ENCODE results near the gene EIF3B.
A peak's percentile ranks its signal among the peaks of the same experiment; 100 is the strongest.

EIF3B gene

DNA sequence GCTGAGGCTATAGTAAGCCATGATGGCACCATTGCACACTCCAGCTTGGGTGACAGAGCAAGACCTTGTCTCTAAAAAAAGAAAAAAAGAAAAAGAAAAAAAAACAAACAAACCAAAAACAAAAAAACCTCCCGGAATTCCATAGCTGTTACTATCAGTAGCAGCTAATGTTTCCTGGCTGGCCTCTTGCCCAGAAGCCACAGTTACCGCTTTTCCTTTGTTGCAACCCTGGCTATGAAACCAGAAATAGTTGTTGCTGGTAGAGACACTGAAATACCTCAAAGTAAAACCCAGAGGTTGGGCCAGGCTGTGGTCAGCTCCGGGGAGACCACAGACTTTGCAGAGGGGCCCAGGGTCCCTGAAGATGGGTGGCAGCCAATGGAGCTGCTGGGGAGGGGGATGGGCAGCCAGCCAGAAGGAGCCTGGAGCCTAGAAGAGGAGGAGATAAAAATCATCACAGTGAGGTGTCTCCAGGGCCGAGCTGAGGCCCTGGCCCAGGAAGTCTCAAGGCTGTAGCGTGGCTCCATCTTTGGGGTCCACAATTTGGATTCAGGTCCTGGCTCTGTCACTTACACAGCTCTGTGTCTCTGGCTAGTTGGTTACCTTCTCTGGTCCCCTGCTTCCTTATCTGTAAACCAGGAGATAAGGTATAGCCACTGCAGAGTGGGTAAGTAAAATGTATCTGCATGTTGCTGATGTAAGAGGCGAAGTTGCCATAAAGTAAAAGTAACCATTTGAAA, 45.4 kb downstream of the EIF3B start:
- H3K27ac ChIP-seq = peak overlapping the region; percentile 54 to 70
- no peak for DNase-seq (ENCODE audit: low spot score)
- H3K4me3 ChIP-seq = no peak overlapping the region
- TF ChIP-seq, protein P1, sequence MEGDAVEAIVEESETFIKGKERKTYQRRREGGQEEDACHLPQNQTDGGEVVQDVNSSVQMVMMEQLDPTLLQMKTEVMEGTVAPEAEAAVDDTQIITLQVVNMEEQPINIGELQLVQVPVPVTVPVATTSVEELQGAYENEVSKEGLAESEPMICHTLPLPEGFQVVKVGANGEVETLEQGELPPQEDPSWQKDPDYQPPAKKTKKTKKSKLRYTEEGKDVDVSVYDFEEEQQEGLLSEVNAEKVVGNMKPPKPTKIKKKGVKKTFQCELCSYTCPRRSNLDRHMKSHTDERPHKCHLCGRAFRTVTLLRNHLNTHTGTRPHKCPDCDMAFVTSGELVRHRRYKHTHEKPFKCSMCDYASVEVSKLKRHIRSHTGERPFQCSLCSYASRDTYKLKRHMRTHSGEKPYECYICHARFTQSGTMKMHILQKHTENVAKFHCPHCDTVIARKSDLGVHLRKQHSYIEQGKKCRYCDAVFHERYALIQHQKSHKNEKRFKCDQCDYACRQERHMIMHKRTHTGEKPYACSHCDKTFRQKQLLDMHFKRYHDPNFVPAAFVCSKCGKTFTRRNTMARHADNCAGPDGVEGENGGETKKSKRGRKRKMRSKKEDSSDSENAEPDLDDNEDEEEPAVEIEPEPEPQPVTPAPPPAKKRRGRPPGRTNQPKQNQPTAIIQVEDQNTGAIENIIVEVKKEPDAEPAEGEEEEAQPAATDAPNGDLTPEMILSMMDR (IDR thresholded peaks at IDR 0.05) = no peak

DNA sequence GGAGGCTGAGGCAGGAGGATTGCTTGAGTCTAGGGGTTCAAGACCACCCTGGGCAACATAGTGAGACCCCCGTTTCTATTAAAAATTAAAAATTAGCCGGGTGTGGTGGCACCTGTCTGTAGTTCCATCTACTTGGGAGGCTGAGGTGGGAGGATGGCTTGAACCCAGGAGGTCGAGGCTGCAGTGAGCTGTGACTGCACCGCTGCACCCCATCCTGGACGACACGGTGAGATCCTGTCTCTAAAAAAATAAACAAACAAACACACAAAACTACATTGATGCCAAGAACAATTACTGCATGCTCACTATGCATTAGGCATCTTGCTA, 48.0 kb downstream of the EIF3B start:
- Histone ChIP-seq H3K4me3 (peak overlapping the region; percentile 76), H3K27ac (peak overlapping the region in 1 of 2 donors; percentile 74)
- TF ChIP-seq, protein P1 (IDR thresholded peaks at IDR 0.05) = no peak
- no peak for DNase-seq (ENCODE audit: low spot score)

DNA sequence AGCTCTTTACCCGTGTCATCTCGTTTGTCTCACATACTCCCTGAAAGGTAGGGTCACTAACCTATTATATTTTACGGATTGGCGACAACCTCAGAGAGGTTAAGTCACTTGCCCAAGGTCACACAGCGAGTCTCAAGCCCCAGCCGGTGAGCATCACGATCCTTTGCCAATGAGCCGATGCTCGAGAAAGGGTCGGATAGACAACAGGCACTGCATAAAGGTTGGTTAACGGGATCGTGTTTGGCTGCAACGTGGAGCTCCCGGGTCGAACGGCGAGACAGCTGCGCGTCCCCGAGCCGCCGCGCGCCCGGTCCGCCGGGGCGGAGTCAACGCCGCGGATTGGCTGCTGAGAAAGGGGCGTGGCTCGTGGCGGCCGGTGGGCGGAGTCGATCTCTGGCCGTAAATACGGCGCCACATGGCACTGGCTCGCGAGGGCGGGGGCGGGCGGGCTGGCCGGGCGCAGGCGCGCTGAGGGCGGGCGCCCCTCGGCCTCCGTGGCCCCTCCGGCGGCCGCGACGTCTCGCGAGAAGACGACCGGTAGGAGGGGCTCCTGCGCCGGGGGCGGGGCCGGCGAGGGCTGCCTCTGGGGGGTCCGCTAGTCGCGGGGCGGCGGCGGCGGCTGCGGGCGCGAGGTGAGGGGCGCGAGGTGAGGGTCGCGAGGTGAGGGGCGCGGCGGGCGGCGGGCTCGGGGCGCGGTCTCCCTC, 48.5 kb downstream of the EIF3B start, which contains the start of gene CHST12:
CHST12 (plus strand) TSS at position 598 of the 704 bp plus-strand sequence. CDS start 29,029 bp downstream, outside the sequence.
- peak; percentile 92 for DNase-seq (ENCODE audit: low spot score)
- H3K27ac ChIP-seq = peak within 1 kb of the TSS; percentile 41 to 78
- peak within 1 kb of the TSS; percentile 76 for H3K4me3 ChIP-seq
- TF ChIP-seq, protein P1 (IDR thresholded peaks at IDR 0.05) = no peak

DNA sequence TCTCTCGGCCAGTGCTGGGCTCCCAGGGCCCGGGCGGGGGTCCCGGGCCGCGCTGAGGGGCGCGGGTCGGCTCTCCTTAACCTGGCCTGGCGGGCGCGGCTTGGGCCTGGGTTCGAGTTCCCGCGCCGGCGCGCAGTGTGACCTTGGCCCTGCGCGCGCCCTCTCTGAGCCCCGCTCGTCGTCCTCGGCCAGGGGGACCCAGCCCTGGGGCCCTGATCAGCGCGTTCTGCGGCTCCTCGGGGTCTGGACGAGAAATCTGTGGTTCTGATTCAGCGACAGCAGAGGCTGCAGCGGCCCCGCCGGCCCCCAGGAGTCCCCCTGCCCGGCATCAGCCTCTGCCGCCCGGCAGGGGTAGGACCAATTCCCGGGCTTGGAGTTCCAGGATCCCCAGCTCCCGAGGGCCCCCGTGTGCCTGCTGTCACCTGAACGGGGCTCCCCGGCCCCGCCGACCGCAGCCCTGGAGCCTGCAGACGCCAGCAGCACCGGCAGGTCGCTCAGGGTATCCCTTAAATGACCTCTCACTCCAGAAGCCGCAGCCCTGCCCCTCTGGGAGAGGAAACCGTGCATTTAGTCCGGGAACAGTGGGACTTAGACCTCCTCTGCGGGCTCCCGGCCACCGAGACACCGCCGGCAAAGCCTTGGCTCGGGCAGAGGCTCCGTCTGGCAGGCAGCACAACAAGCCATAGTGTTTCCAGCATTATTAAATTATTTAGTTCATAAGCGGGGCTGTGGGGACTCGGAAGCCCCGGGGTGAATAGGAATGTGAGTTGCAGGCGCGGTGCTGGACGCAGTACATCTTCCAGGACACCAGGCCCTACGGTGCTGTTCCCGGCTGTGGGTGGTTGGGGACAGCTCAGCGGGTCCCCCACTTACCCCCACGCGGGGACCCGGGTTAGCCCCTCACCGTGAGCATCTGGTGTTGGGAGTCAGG, 49.4 kb downstream of the EIF3B start:
- peak overlapping the region; percentile 76 for H3K4me3 ChIP-seq
- peak overlapping the region; percentile 41 to 78 for H3K27ac ChIP-seq
- DNase-seq (ENCODE audit: low spot score) = no peak
- TF ChIP-seq, protein P1 (IDR thresholded peaks at IDR 0.05) = no peak

DNA sequence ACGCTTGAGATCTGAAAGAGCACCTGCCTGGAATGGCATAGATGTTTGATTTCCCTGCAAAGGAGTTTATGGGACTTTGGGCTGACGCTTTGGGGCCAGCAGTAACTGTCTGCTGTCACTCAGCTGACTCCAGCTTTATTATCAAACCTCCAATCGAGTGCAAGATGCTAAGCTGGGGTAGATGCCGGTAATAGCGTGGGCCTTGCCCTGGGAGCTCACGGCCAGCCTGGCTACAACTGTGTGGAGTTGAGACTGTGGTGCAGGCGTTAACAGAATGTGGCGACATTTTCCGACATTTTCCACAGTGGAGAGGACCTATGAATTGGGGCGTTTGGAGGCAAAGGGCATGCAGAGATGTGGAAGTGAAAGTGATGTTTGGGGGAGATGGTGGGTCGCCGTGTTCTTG, 50.1 kb downstream of the EIF3B start:
- no peak for DNase-seq (ENCODE audit: low spot score)
- peak overlapping the region; percentile 76 for H3K4me3 ChIP-seq
- peak overlapping the region in 1 of 2 donors; percentile 78 for H3K27ac ChIP-seq
- TF ChIP-seq, protein P1 (IDR thresholded peaks at IDR 0.05) = no peak

DNA sequence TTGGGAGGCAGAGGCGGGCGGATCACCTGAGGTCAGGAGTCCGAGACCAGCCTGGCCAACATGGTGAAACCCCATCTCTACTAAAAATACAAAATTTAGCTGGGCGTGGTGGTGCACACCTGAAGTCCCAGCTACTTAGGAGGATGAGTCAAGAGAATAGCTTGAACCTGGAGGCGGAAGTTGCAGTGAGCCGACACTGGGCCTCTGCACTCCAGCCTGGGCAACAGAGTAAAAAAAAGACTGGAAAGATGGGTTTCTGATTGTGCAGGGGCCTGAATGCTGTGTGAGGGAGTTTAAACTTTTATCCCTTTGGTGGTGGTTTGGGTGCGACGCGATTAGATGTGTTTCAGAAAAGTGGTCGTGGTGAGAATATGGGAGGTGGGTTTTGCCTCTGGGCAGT, 50.6 kb downstream of the EIF3B start:
- no peak for DNase-seq (ENCODE audit: low spot score)
- TF ChIP-seq, protein P1 (IDR thresholded peaks at IDR 0.05) = no peak
- H3K27ac ChIP-seq = peak overlapping the region in 1 of 2 donors; percentile 78
- peak overlapping the region; percentile 76 for H3K4me3 ChIP-seq

All from coronary artery (tissue), 2 donors.